BJ (cell line): ENCODE results near the gene CENPVL3. TPM values are rescaled to one million over a fixed set of nuclear protein-coding genes. Genes with fewer than 3 reads are reported as not detected.

Experiments
- CTCF ChIA-PET: fragments of 350-600 bp; formaldehyde crosslinking; extraction: SDS; loops from one replicate; lab custom pipeline; 2021; ENCODE audit warnings: antibody characterized with exemption, inconsistent platforms; lab: Yijun Ruan, JAX
- POLR2A ChIA-PET: fragments of 300-600 bp; sonication (Branson Sonifier 250); formaldehyde crosslinking; extraction: SDS; loops from one replicate; lab custom pipeline; 2021; ENCODE audit warnings: antibody characterized with exemption; lab: Charles Lee
- DNase-seq: peaks from one replicate; pipeline ENCODE4 v3.0.0-alpha.2; 2011; ENCODE audit warnings: low read depth
- H3K27me3 ChIP-seq: 2 replicates; pipeline ENCODE4 v1.6.0; 2011; ENCODE audit warnings: low read length; ENCODE audit not compliant: control insufficient read depth, insufficient read depth
- H3K36me3 ChIP-seq: 2 replicates; pipeline ENCODE4 v1.5.1; 2011; ENCODE audit warnings: low read length; ENCODE audit not compliant: control insufficient read depth, insufficient read depth
- H3K4me3 ChIP-seq: 2 replicates; pipeline ENCODE4 v1.5.1; 2011; ENCODE audit warnings: low read depth, mild to moderate bottlenecking, control low read depth, low read length
- polyA plus RNA-seq: library from polyadenylated mRNA; depleted of rRNA; stranded (reverse); fragments of >200 nt; gene quantifications from 2 replicates; pipeline ENCODE4 v1.2.3, GENCODE V29; 2011
- TF ChIP-seq, protein P1 (sequence below): IDR thresholded peaks from 2 replicates; pipeline ENCODE4 v1.5.1; 2011; ENCODE audit warnings: low read depth, mild to moderate bottlenecking, control low read depth, inconsistent platforms, low read length, moderate library complexity; ENCODE audit not compliant: insufficient read depth

The CENPVL3 gene
- polyA plus RNA-seq, 1 experiment, result not detected

DNA sequence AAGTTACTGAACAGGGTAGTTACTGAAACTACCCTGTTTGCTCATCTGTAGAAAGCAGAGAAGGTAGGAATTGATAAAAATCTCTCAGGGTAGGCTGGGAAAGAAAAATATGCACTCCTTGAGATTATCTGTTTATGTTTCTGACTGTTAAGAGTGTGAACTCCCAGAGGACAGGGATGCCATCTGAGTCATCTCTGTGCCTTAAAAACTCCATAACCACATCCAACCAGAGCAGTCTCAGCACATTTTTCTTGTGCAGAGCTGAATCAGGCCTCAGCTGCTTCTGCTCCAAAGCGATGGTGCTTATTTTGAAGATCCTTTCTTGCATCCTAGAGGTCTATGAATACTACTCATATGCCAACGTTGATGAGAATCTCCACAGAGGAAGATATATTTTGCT, 9.9 kb downstream of the CENPVL3 start:
- ChIA-PET CTCF (no interaction called here), POLR2A (no interaction called here)
- TF ChIP-seq, protein P1, sequence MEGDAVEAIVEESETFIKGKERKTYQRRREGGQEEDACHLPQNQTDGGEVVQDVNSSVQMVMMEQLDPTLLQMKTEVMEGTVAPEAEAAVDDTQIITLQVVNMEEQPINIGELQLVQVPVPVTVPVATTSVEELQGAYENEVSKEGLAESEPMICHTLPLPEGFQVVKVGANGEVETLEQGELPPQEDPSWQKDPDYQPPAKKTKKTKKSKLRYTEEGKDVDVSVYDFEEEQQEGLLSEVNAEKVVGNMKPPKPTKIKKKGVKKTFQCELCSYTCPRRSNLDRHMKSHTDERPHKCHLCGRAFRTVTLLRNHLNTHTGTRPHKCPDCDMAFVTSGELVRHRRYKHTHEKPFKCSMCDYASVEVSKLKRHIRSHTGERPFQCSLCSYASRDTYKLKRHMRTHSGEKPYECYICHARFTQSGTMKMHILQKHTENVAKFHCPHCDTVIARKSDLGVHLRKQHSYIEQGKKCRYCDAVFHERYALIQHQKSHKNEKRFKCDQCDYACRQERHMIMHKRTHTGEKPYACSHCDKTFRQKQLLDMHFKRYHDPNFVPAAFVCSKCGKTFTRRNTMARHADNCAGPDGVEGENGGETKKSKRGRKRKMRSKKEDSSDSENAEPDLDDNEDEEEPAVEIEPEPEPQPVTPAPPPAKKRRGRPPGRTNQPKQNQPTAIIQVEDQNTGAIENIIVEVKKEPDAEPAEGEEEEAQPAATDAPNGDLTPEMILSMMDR, result no peak
- no peak overlapping the region for H3K4me3 ChIP-seq
- DNase-seq, result no peak
- no peaks in the 10 kb centered on the region for H3K36me3 ChIP-seq
- no peaks in the 10 kb centered on the region for H3K27me3 ChIP-seq

DNA sequence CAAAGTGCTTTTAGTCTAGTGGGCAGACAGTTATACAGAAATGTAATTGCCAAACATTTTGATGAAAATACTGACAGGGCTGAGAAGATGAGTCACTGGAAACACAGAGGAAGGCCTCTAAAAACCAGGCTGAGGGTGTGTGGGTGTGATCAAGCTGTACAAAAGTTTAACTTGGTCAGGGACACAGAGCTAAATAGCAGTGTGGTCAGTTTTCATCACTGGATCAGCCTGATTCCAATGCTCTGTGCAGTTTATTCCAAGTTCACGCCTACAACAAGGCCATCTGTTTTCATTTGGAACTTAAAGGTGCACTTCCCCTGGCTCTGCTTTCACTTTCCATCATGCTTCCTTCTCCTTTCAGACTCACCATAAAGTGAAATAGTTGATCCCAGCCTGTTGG, 10.6 kb downstream of the CENPVL3 start:
- Histone ChIP-seq H3K27me3 (no peaks in the 10 kb centered on the region; the same call in 1 of the 2 replicates), H3K4me3 (no peak overlapping the region), H3K36me3 (no peaks in the 10 kb centered on the region)
- CTCF ChIA-PET, result no interaction called here
- TF ChIP-seq, protein P1, result no peak
- POLR2A ChIA-PET, result no interaction called here
- DNase-seq, result no peak

DNA sequence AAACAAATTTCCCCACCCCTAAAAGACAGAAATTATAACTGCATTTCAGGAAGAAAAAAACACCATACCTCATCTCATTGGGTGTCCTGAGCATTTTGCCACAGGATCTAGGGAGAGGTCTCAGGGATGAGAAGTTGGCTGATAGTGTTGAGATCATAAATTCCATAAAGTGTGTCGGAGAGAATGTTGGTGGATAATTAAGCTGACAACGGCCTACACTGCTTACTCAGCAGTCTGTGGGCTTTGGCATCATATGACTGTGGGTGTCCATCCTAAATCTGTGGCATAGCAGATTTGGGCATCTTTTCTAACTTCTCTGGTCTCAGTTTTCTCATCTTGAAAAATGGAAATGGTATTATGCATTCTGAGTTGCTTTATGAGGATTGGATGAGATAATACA, 12.3 kb downstream of the CENPVL3 start:
- TF ChIP-seq, protein P1, result no peak
- CTCF ChIA-PET, result no interaction called here
- H3K4me3 ChIP-seq, result no peak overlapping the region
- no peaks in the 10 kb centered on the region for H3K36me3 ChIP-seq
- no peak for DNase-seq
- POLR2A ChIA-PET, result no interaction called here
- H3K27me3 ChIP-seq, result no peaks in the 10 kb centered on the region; the same call in 1 of the 2 replicates

DNA sequence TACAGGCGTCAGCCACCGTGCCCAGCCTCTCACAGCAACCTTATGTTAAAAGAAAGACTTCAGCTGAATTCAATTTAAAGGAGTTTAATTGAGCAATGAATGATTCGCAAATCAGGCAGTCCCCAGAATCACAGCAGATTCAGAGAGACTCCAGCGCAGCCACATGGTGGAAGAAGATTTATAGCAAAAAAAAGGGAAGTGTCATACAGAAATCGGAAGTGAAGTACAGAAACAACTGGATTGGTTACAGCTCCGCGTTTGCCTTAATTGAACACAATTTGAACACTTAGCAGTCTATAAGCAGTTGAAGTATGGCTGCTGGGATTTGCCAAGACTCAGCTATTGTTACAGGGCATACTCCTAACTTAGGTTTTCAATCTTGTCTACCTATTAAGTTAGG, 19.8 kb downstream of the CENPVL3 start:
- H3K27me3 ChIP-seq, result no peaks in the 10 kb centered on the region; the same call in 1 of the 2 replicates
- ChIA-PET POLR2A (no interaction called here), CTCF (no interaction called here)
- no peaks in the 10 kb centered on the region for H3K36me3 ChIP-seq
- TF ChIP-seq, protein P1, result no peak
- DNase-seq, result no peak
- no peak overlapping the region for H3K4me3 ChIP-seq

DNA sequence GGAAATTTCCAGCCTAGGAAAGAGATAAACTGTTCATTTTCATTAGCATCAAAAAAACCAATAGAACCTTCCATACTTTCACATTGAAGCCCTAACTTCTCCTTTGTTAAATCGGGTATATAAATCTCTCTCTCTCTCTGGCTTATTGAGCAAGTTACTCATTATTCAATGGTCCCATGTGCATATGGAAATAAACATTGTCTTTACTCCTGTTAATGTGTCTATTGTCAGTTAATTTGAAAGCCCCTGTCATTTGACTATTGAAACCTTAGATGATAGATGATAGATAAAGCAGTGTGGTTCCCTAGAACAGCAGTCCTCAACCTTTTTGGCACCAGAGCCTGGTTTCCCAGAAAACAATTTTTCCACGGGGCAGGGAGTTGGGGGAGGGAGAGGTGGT, 46.8 kb downstream of the CENPVL3 start:
- CTCF ChIA-PET, result no interaction called here
- Histone ChIP-seq H3K4me3 (no peak overlapping the region), H3K27me3 (no peaks in the 10 kb centered on the region), H3K36me3 (no peaks in the 10 kb centered on the region)
- POLR2A ChIA-PET, result no interaction called here
- TF ChIP-seq, protein P1, result no peak
- DNase-seq, result no peak
